GM19025 (cell line): ENCODE data around the gene GAS2L2.
"Not testable (repeated sequence)": the region's sequence is repeated elsewhere in the genome, so short reads cannot be mapped to it uniquely, and the experiment has no call there.

Experiments used
- ATAC-seq: cut with Tn5 transposase; IDR thresholded peaks from one replicate; pipeline ENCODE4 v1.9.1; 2021; ENCODE audit warnings: mild to moderate bottlenecking, low read depth, moderate library complexity; ENCODE audit not compliant: unreplicated experiment

Gene GAS2L2

DNA sequence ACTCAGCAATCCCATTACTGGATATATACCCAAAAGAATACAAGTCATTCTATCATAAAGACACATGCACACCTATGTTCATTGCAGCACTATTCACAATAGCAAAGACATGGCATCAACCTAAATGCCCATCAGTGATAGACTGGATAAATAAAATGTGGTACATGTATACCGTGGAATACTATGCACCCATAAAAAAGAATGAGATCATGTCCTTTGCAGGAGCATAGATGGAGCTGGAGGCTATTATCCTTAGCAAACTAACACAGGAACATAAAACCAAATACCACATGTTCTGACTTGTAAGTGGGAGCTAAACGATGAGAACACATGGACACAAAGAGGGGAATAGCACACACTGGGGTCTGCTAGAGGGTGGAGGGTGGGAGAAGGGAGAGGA lies 49.7 kb downstream of the GAS2L2 start:
- not testable (repeated sequence) for ATAC-seq

DNA sequence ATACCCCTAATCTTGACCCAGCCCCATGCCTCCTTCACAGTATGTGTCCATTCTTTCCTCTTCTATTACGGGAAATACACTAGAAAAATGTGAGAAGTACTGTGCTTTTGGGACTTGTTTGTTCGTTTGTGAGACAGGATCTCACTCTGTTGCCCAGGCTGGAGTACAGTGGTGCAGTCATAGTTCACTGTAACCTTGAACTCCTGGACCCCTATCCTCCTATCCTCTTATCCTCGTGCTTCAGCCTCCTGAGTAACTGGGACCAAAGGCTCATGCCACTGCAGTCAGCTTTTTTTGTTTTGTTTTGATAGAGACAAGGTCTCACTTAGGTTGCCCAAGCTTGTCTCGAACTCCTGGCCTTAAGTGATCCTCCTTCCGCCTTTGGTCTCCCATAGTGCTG lies 51.5 kb downstream of the GAS2L2 start:
- ATAC-seq, result no peak

DNA sequence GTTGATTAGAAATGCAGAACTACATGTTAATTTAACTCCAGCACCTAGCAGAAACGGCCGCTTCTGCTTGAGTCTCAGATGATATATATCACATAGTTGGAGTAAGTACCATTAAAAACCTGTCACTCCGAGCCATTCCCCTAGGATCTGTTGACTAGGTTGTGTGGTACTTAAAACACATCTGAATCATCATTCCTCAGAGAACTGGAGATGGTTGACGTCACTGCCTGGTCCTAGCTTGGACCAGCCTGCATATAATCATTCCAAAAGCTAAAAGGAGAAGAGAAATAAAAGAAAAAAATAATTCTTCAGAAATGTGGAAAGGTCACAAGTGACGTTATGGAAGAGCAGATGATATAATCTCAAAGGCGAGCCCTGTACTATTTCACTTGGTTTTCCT lies 52.9 kb downstream of the GAS2L2 start:
- no peak for ATAC-seq

DNA sequence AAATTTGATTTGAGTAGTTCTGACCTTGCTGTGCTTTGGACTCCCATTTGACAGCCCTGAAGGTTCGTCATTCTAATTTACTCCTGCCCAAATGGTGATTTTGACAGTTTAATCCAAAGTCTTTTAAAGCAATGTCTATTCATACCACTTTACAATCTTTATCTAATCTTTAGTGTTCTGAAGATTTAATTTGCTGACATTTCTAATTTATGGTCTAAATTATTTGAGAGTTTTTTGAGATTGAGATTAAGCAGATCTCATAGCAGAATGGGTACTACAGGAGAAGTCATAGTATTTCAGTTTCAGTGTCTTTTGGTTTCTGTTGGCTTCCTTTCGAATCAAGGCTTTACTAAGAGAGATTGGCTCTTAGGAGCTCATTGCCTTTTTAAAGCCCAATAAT lies 54.2 kb downstream of the GAS2L2 start:
- ATAC-seq, result no peak

DNA sequence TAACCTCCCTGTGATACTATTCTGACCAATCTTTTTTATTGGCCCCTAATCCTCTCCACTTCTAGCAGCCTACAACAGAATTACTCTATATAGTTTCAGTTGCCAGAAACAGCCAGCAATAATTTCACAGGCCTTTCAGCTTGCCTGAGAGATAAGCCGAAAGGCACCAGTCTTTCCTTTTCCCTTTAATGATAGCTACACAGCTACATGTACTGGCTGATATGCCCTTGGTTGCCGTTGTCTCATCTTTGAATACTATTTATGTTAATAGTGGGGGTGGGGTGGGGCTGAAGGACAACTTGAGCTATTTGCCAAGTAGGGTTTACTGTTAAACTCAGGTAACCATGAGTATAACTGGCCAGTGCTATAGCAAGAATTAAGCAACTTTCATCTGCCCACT lies 57.4 kb downstream of the GAS2L2 start:
- no peak for ATAC-seq

DNA sequence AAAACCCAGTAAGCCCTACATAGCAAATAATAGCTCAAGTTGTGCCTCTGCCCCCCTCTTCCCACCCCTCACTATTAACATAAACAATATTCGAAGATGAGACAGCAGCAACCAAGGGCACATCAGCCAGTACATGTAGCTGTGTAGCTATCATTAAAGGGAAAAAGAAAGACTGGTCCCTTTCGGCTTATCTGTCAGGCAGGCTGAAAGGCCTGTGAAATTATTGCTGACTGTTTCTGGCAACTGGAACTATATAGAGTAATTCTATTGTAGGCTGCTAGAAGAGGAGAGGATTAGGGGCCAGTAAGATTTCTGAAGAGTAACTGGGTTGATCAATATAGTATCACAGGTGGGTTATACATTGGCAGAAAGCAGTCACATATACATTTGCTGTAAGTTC lies 58.1 kb downstream of the GAS2L2 start:
- ATAC-seq, result no peak
